SIG-M5 (cell line): ENCODE measurements around the gene CT47A1.
"Not testable (repeated sequence)": the region's sequence is repeated elsewhere in the genome, so short reads cannot be mapped to it uniquely, and the experiment has no call there.

Source experiments
- DNase-seq: peaks from one replicate; lab custom pipeline; 2025; lab: John Stamatoyannopoulos, UW

Gene CT47A1

DNA sequence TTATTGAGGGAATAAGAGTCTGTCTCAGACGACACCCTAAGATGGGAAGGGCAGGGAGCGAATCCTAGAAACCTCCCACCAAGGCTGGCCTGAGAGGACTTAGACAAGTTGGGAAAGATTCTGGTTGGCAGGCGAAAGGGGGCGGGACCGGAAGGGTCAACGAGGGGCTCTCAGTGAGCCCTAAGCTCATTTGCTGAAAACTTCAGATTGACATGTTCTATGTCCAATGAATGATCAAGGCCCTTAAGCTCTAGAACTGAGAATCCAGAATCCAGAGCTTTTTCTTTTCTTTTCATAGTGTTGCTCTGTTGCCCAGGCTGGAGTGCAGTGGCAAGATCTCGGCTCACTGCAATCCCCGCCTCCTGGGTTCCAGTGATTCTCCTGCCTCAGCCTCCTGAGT, at the start of gene CT47A1:
Gene CT47A1, minus strand, starts transcription at position 101 of the 400 bp plus-strand sequence. CDS start 231 bp downstream, outside the sequence.
- not testable (repeated sequence) for DNase-seq

DNA sequence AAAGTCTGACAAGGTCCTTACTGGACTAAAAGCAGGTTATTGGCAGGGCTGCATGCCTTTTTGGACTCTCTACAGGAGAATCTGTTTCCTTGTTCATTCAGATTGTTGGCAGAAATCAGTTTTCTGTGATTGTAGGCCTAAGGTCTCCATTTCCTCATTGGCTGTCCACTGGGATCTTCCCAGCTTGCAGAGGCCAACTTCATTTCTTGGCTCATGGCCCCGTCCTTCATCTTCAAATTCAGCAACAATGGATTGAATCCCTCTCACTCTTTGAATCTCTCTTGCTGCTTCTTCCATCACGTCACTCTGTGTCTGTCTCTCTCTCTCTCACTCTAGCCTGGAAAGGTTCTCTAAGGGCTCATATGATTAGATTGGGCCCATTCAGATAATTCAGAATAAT, 47.0 kb upstream of the CT47A1 start:
- DNase-seq, result no peak

GRCh38 chrX:121030083-121030482, 44.5 kb upstream of the CT47A1 start:
- no peak for DNase-seq

- DNase-seq, result no peak
These were observed 42.9 kb upstream of the CT47A1 start for GRCh38 chrX:121028419-121028818.

- DNase-seq, result no peak
These were observed 29.3 kb upstream of the CT47A1 start for GRCh38 chrX:121014826-121015225.

- DNase-seq, result no peak
These were observed 28.4 kb upstream of the CT47A1 start for GRCh38 chrX:121013897-121014455.

GRCh38 chrX:121011254-121011653, 25.7 kb upstream of the CT47A1 start:
- DNase-seq, result no peak

- DNase-seq, result no peak
These were observed 24.7 kb upstream of the CT47A1 start for GRCh38 chrX:121010218-121010617.

DNA sequence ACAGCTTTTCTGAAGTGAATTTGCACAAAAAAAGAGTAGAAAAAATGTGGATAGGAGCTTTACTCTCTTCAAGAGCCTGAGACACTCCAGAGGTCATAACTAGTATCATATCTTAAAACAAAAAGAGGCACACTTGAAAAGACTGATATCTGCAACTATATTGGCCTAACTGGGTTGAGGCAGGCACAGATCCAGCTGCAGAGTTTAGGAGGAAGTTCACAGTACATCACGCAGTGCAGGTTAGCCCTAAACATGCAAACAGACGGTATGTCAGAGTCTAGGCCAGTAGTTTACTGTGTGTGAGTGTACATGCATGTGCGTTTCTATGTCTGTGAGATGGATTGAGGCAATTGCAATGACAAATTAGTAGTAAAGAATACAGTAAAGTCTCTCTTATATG, 24.2 kb upstream of the CT47A1 start:
- DNase-seq, result no peak

DNA sequence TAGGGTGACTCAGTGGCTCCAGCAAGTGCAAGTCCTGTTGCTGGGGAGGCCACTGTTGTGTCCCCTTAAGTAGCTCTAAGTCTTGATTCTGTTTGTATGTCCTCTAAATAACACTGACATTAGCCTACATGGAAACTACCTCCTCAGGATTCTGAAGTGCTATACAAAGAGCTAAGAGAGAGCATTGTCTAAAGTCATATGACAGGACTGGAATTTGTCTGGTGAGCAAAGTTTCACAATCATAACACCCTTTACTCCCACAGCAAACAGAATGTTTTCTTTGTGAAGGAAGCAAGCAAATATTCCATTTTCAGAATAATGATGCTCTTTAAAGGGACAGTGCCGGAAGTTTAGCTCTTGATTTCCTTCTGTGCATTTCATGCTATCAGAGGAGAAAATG, 23.4 kb upstream of the CT47A1 start:
- no peak for DNase-seq

DNA sequence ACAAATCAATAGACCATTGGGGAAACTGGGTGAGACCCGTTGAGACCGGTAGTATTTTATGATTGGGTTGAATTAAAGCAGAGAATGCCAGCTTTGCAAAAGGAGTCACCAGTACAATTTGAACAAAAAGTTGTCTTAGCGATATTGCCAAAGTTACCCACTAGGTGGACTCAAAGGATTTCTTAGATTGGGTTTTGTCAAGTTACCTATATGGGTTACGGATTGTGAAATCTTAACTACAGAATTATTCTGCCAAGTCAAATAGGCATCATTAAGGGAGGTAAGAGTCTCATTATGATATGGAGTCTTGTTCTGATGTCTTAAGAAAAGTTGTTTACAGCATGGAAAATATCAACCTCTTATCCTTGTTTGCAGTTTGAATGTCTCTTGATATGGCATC, 15.0 kb upstream of the CT47A1 start:
- DNase-seq, result no peak

DNA sequence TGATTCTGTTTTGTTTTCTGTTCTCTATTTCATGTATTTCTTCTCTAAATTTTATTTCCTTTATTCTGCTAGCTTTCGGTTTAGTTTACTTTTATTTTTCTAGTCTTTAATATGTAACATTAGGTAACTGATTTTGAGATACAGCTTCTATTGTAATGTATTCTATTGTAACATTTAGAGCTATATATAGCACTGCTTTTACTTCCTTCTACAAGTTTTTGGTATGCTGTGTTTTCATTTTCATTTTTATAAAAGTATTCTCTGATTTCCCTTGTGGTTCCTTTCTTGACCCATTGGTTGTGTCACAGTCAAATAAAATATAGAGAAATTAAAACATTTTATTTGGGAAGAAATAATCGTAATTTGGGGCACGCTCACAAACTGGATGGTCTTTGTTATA, 13.9 kb upstream of the CT47A1 start:
- no peak for DNase-seq

DNA sequence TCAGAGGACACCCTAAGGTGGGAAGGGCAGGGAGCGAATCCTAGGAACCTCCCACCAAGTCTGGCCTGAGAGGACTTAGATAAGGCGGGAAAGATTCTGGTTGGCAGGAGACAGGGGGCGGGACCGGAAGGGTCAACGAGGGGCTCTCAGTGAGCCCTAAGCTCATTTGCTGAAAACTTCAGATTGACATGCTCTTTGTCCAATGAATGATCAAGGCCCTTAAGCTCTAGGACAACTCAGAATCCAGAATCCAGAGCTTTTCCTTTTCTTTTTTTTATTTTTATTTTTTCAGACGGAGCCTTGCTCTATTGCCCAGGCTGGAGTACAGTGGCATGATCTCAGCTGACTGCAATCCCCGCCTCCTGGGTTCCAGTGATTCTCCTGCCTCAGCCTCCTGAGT, 29.1 kb downstream of the CT47A1 start, which contains the start of gene CT47A7:
Gene CT47A7, minus strand, starts transcription at position 101 of the 400 bp plus-strand sequence. CDS start 255 bp downstream, outside the sequence.
- not testable (repeated sequence) for DNase-seq
